HEK293 (cell line): Measurements from ENCODE around the gene GPR89B.

Source experiments
- GFI1B ChIP-seq: fragments of 450-650 bp; formaldehyde crosslinking; IDR thresholded peaks from 2 replicates; pipeline ENCODE4 v1.5.1; 2016; ENCODE audit warnings: missing biosample characterization, missing genetic modification characterization
- KLF10 ChIP-seq: fragments of 450-650 bp; IDR thresholded peaks from 2 replicates; pipeline ENCODE4 v1.5.1; 2018; ENCODE audit warnings: missing biosample characterization, mild to moderate bottlenecking, missing genetic modification characterization
- MEIS1 ChIP-seq: sonication (generic); formaldehyde crosslinking; IDR thresholded peaks from 2 replicates; pipeline ENCODE4 v1.8.1; 2022; ENCODE audit warnings: missing genetic modification reagents, mild to moderate bottlenecking, borderline replicate concordance
- SP2 ChIP-seq: fragments of 450-650 bp; formaldehyde crosslinking; IDR thresholded peaks from 2 replicates; pipeline ENCODE4 v1.5.1; 2016; ENCODE audit warnings: missing biosample characterization, missing genetic modification characterization
- YY2 ChIP-seq: fragments of 450-650 bp; formaldehyde crosslinking; IDR thresholded peaks from 2 replicates; pipeline ENCODE4 v1.5.1; 2016; ENCODE audit warnings: missing biosample characterization, missing genetic modification characterization
- ZBTB7A ChIP-seq: fragments of 450-650 bp; formaldehyde crosslinking; IDR thresholded peaks from 2 replicates; pipeline ENCODE4 v1.5.1; 2016; ENCODE audit warnings: low read depth, missing biosample characterization, missing genetic modification characterization
- ZNF112 ChIP-seq: fragments of 450-650 bp; formaldehyde crosslinking; IDR thresholded peaks from 2 replicates; pipeline ENCODE4 v1.5.0; 2017; ENCODE audit warnings: missing biosample characterization, missing genetic modification characterization
- ZNF354C ChIP-seq: fragments of 450-650 bp; formaldehyde crosslinking; IDR thresholded peaks from 2 replicates; pipeline ENCODE4 v1.5.1; 2016; ENCODE audit warnings: missing biosample characterization, missing genetic modification characterization, low read depth, borderline replicate concordance
- ZNF548 ChIP-seq: fragments of 450-650 bp; formaldehyde crosslinking; IDR thresholded peaks from 2 replicates; pipeline ENCODE4 v1.5.1; 2016; ENCODE audit warnings: missing biosample characterization, missing genetic modification characterization
- ZNF670 ChIP-seq: fragments of 450-650 bp; formaldehyde crosslinking; IDR thresholded peaks from 2 replicates; pipeline ENCODE4 v1.5.1; 2016; ENCODE audit warnings: missing biosample characterization, missing genetic modification characterization, low read depth
- ZNF785 ChIP-seq: fragments of 450-650 bp; formaldehyde crosslinking; IDR thresholded peaks from 2 replicates; pipeline ENCODE4 v1.5.1; 2016; ENCODE audit warnings: missing biosample characterization, missing genetic modification characterization
- TF ChIP-seq, protein P1 (sequence below): fragments of 450-650 bp; formaldehyde crosslinking; IDR thresholded peaks from 2 replicates; pipeline ENCODE4 v1.5.1; 2016; ENCODE audit warnings: missing biosample characterization, missing genetic modification characterization
- TF ChIP-seq, protein P2 (sequence below): fragments of 450-650 bp; formaldehyde crosslinking; IDR thresholded peaks from 2 replicates; pipeline ENCODE4 v1.5.1; 2016; ENCODE audit warnings: missing biosample characterization, missing genetic modification characterization
- TF ChIP-seq, protein P3 (sequence below): fragments of 450-650 bp; formaldehyde crosslinking; IDR thresholded peaks from 2 replicates; pipeline ENCODE4 v1.5.1; 2017; ENCODE audit warnings: missing biosample characterization, missing genetic modification characterization

DNA sequence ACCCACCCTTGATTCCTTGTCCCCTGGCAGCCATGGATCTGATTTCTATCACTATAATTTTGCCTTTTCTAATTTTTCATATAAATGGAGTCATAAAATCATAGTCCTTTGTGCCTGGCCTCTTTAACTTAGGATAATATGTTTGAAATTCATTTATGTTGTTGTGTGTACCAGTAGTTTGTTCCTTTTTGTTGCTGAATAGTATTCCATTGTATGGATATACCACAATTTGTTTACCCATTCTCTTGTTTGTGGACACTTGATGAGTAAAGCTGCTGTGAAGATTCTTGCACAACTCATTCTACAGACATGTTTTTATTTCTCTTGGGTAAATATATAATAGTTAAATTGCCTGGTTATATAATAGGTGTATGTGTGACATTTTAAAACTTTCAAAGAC is 48.3 kb upstream of the GPR89B start:
- no peak for TF ChIP-seq ZNF354C (tag by site-specific recombination)
- TF ChIP-seq, protein P1, sequence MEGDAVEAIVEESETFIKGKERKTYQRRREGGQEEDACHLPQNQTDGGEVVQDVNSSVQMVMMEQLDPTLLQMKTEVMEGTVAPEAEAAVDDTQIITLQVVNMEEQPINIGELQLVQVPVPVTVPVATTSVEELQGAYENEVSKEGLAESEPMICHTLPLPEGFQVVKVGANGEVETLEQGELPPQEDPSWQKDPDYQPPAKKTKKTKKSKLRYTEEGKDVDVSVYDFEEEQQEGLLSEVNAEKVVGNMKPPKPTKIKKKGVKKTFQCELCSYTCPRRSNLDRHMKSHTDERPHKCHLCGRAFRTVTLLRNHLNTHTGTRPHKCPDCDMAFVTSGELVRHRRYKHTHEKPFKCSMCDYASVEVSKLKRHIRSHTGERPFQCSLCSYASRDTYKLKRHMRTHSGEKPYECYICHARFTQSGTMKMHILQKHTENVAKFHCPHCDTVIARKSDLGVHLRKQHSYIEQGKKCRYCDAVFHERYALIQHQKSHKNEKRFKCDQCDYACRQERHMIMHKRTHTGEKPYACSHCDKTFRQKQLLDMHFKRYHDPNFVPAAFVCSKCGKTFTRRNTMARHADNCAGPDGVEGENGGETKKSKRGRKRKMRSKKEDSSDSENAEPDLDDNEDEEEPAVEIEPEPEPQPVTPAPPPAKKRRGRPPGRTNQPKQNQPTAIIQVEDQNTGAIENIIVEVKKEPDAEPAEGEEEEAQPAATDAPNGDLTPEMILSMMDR (tag by site-specific recombination): no peak
- TF ChIP-seq YY2 (tag by site-specific recombination): no peak
- TF ChIP-seq, protein P2, sequence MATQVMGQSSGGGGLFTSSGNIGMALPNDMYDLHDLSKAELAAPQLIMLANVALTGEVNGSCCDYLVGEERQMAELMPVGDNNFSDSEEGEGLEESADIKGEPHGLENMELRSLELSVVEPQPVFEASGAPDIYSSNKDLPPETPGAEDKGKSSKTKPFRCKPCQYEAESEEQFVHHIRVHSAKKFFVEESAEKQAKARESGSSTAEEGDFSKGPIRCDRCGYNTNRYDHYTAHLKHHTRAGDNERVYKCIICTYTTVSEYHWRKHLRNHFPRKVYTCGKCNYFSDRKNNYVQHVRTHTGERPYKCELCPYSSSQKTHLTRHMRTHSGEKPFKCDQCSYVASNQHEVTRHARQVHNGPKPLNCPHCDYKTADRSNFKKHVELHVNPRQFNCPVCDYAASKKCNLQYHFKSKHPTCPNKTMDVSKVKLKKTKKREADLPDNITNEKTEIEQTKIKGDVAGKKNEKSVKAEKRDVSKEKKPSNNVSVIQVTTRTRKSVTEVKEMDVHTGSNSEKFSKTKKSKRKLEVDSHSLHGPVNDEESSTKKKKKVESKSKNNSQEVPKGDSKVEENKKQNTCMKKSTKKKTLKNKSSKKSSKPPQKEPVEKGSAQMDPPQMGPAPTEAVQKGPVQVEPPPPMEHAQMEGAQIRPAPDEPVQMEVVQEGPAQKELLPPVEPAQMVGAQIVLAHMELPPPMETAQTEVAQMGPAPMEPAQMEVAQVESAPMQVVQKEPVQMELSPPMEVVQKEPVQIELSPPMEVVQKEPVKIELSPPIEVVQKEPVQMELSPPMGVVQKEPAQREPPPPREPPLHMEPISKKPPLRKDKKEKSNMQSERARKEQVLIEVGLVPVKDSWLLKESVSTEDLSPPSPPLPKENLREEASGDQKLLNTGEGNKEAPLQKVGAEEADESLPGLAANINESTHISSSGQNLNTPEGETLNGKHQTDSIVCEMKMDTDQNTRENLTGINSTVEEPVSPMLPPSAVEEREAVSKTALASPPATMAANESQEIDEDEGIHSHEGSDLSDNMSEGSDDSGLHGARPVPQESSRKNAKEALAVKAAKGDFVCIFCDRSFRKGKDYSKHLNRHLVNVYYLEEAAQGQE (tag by site-specific recombination): no peak
- TF ChIP-seq, protein P3, sequence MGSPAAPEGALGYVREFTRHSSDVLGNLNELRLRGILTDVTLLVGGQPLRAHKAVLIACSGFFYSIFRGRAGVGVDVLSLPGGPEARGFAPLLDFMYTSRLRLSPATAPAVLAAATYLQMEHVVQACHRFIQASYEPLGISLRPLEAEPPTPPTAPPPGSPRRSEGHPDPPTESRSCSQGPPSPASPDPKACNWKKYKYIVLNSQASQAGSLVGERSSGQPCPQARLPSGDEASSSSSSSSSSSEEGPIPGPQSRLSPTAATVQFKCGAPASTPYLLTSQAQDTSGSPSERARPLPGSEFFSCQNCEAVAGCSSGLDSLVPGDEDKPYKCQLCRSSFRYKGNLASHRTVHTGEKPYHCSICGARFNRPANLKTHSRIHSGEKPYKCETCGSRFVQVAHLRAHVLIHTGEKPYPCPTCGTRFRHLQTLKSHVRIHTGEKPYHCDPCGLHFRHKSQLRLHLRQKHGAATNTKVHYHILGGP (tag by site-specific recombination): no peak
- no peak for TF ChIP-seq MEIS1 (CRISPR knock-in tag)
- no peak for TF ChIP-seq GFI1B (tag by site-specific recombination)
- TF ChIP-seq ZBTB7A (tag by site-specific recombination): no peak
- TF ChIP-seq SP2 (tag by site-specific recombination): no peak
- no peak for TF ChIP-seq ZNF670 (tag by site-specific recombination)
- TF ChIP-seq ZNF785 (tag by site-specific recombination): no peak
- no peak for TF ChIP-seq ZNF548 (tag by site-specific recombination)
- no peak for TF ChIP-seq KLF10
- no peak for TF ChIP-seq ZNF112 (tag by site-specific recombination)
